Motor neuron (in vitro differentiated cells): ENCODE measurements around the gene SYT7. TPM values are rescaled to one million over a fixed set of nuclear protein-coding genes. Genes with fewer than 3 reads are reported as not detected.

Experiments
- ATAC-seq, 8 experiments: fragments of 200-7000 bp; cut with Tn5 transposase; replicated peaks in 6 of 8; 2 replicates each; pipeline ENCODE4 v1.8.0; 2021; ENCODE audit warnings: mild to moderate bottlenecking in 8 of 8, moderate library complexity in 8 of 8
- H3K27ac ChIP-seq, 2 donors: fragments of 250-450 bp; sonication (Bioruptor Pico); 2 replicates each; pipeline ENCODE4 v1.9.0; 2021; ENCODE audit warnings: antibody characterized with exemption in 2 of 2, mild to moderate bottlenecking in 2 of 2, moderate library complexity in 1 of 2
- H3K4me1 ChIP-seq, 2 donors: fragments of 250-450 bp; sonication (Bioruptor Pico); replicated peaks in 1 of 2; 2 replicates each; pipeline ENCODE4 v1.6.1; 2021; ENCODE audit warnings: antibody characterized with exemption in 2 of 2, mild to moderate bottlenecking in 2 of 2, moderate library complexity in 1 of 2
- H3K4me3 ChIP-seq, 5 donors: fragments of 250-450 bp; sonication (Bioruptor Pico); 2 replicates each; pipeline ENCODE4 v1.9.0; 2021; ENCODE audit warnings: antibody characterized with exemption in 5 of 5, mild to moderate bottlenecking in 5 of 5, moderate library complexity in 4 of 5
- WGBS, 10 experiments: fragments of 450-650 bp; shearing (Covaris generic); methylation state at CpG; one replicate each; pipeline ENCODE4 v1.0.0; 2022; 5-methylcytosine and 5-hydroxymethylcytosine counted together
- in situ Hi-C, 9 experiments: fragments of 400-800 bp; cut with MboI; loops; one replicate each; pipeline ENCODE4 v1.15.0; 2021; ENCODE audit warnings: low sequenced_read_pairs in 9 of 9, low pct_unique_long_range_greater_than_20kb in 2 of 9; ENCODE audit not compliant: unreplicated experiment in 9 of 9
- total RNA-seq, 8 experiments: library from RNA; unstranded; fragments of 300-600 nt; gene quantifications; 2 replicates each; pipeline versions ENCODE4 v1.2.3 to v1.2.4, GENCODE V29; 2022

Gene SYT7
- total RNA-seq, 8 experiments from 2014 or later: 0.27 to 13.6 (median 9.7) TPM

DNA sequence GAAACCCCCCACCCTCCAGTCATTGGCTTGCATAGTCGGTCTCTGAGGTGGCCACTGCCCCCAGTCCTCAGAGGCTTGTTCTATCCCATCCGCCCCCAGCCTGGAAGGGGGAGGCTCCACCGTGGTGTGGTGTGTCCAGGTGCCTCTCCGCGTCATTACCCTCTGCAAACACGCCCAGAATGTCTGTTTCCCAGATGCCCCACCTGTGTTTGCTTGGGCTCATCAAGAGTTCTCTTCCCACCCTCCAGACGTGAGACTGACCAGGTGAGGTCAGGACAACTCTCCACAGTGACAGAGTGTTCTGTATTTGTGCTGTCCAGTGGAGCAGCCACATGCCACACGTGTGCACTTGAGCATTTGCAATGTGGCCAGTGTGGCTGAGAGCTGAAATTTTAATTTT lies 47.5 kb downstream of the SYT7 start:
- 60 to 95% methylated on average over 1 to 3 of the region's 8 CpGs; no CpG with 5 or more reads in 8 of the 10 experiments for WGBS, 10 experiments

DNA sequence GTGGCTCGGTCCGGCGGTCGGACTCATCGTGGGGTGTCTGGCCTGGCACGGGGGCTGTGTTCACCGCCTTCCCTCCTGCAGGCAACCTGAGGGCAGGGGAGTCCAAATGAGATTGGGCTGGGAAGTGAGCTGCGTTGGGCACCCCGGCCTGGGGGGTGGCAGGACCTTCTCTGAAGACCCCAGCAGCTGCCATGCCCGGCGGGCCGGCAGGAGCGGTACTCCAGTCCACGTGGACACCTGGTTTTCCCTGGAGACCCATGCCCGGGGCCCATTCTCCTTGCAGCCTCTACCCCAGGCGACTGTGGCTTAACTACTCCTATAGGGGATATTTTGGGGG lies 47.9 kb downstream of the SYT7 start:
- Histone ChIP-seq H3K4me1 (peaks cover 9 to 11% of the 10 kb centered on the region in 2 donors), H3K4me3 (no peak overlapping the region), H3K27ac (no peak overlapping the region)
- WGBS, 10 experiments: 60 to 90% (median 78%) methylated on average over 1 to 5 of the region's 16 CpGs; no CpG with 5 or more reads in 6 of the 10 experiments
- ATAC-seq: no peak
- in situ Hi-C loops: no loop called here

More for the DNA sequence above, 47.5 kb downstream of the SYT7 start:
- Histone ChIP-seq H3K27ac (no peak overlapping the region), H3K4me3 (no peak overlapping the region), H3K4me1 (peaks cover 9 to 11% of the 10 kb centered on the region in 2 donors)
- ATAC-seq: no peak
- in situ Hi-C loops: no loop called here

DNA sequence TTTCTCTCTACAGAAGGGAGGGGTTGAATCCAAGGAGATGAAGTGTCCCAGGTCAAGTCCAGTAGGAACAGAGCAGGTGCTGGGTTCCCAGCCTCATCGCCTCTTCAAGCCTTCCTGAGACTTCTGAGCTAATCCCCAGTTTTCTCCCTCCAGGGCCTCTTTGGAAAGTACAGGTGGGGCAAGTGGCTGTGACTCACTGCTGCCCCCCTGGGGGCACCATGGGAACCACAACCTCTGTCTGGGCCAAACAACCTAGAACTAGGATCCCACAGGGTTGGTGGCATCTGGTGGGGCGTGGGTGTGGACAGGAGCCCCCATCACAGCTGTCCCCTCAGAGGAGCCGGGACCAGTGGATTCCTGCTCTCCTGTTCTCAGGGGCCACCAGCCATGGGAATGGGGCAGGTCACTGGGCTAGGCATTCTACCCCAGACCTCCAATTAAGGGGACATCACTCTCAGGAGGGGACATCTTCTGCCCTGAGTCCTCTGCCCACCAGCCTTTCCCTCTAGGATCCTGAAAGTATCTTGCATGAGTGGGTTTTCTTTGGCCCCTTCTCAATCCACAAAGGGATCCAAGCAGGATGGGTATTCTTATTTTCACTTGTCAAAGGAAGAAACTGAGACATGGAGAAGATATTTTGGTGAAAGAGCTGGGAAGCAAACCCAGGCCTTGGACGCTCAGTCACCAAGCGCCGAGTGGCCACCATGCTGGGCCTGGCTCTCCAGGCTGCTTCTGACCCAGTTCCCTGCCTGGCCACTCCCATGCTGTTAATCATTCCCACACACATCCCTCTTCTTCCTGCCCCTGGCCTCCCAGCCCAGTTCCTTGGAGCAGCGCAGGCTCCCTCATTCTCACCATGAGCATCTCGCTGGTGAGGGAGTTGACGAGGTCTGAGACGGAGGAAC lies 48.5 kb downstream of the SYT7 start:
- peaks cover 9 to 11% of the 10 kb centered on the region in 2 donors for H3K4me1 ChIP-seq
- 36 to 100% (median 57%) methylated on average over 1 to 3 of the region's 10 CpGs; no CpG with 5 or more reads in 6 of the 10 experiments for WGBS, 10 experiments
- in situ Hi-C loops: no loop called here
- H3K4me3 ChIP-seq: no peak overlapping the region
- ATAC-seq: peak in 7 of 8 experiments; percentile 11 to 75 (median 39)
- H3K27ac ChIP-seq: no peak overlapping the region

DNA sequence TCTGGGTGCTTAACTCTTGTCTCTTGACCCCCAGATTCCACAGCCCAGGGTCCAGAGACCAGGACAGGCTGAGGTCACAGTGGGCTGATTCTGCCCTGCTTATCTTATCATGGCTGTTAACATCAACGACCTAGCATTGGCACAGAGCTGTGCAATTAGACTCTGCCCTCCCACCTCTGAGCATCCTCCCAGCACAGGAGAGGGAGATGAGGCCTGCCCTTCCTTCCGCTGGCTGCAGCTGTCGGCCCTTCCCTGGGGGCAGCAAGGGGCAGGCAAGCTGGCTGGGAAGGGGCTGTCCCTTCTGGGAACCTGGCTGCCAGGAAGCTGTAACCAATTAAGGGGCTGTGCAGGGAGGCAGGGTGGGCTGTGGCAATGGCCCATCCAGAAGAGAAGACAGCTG lies 49.8 kb downstream of the SYT7 start:
- ATAC-seq: peak in 6 of 8 experiments; percentile 56 to 72 (median 64)
- peak overlapping the region; percentile 30 to 60 for H3K27ac ChIP-seq
- in situ Hi-C loops: no loop called here
- H3K4me1 ChIP-seq: peaks cover 11% of the 10 kb centered on the region in 2 donors
- WGBS, 10 experiments: 20 to 80% (median 40%) methylated on average over 1 to 3 of the region's 3 CpGs; no CpG with 5 or more reads in 6 of the 10 experiments
- H3K4me3 ChIP-seq: no peak overlapping the region

DNA sequence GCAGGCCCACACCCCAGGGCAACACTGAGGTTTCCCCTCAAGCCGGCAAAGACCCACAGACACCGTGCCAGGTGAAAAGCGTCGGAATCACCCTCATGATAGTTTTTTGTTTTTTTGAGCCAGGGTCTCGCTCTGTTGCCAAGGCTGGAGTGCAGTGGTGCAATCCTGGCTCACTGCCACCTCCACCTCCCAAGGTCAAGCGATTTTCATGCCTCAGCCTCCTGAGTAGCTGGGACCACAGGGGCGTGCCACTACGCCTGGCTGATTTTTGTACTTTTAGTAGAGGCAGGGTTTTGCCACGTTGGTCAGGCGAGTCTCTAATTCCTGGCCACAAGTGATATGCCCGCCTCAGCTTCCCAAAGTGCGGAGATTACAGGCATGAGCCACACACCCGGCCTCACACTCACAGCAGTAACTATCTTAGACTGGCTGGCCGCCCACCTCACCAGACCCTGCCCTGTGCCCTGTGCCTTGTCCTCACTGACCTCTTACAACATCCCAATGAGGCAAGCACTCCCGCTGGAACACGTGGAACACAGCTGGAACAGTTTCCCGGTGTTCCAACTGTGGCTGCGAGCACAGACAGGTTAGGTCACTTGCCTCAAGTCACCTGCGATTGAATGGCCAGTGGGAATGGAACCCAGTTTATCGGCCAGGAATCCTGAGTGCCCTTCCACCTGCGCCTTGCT lies 51.2 kb downstream of the SYT7 start:
- 13 to 100% (median 93%) methylated on average over 1 to 7 of the region's 21 CpGs; no CpG with 5 or more reads in 1 of the 10 experiments for WGBS, 10 experiments
- no peak for ATAC-seq
- in situ Hi-C loops: no loop called here
- Histone ChIP-seq H3K27ac (no peak overlapping the region), H3K4me3 (no peak overlapping the region), H3K4me1 (peaks cover 11% of the 10 kb centered on the region in 2 donors)

GRCh38 chr11:61528114-61528513 lies 52.8 kb downstream of the SYT7 start:
- no peak overlapping the region for H3K27ac ChIP-seq
- H3K4me3 ChIP-seq: no peak overlapping the region
- peaks cover 11% of the 10 kb centered on the region in 2 donors for H3K4me1 ChIP-seq
- 71% methylated on average over 1 of the region's 14 CpGs; no CpG with 5 or more reads in 9 of the 10 experiments for WGBS, 10 experiments
- no peak for ATAC-seq
- in situ Hi-C loops: no loop called here

GRCh38 chr11:61526956-61527731 lies 53.7 kb downstream of the SYT7 start:
- Histone ChIP-seq H3K4me3 (no peak overlapping the region), H3K27ac (no peak overlapping the region), H3K4me1 (peaks cover 9 to 11% of the 10 kb centered on the region in 2 donors)
- 52 to 100% (median 82%) methylated on average over 2 to 15 of the region's 20 CpGs; no CpG with 5 or more reads in 2 of the 10 experiments for WGBS, 10 experiments
- no peak for ATAC-seq
- in situ Hi-C loops: no loop called here

DNA sequence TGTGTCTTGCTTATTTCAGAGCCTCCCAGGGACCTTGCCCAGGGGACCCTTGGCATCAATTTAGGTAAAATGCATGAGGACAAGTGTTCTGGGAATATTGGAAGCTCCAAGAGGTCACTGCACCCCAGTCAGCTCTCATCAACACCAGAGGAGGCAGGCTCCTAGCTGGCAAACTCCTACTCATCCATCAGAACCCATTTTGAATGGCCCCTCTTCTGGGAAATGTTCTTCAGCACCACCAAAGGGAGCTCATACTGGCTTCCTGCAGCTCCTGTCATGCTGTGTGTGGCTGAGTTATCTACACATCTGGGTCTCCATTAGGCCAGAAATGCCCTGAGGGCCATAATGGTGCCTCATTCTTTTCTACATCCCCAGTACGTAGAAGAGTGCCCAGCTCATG lies 54.6 kb downstream of the SYT7 start:
- in situ Hi-C loops: no loop called here
- H3K27ac ChIP-seq: no peak overlapping the region
- ATAC-seq: no peak
- H3K4me3 ChIP-seq: no peak overlapping the region
- H3K4me1 ChIP-seq: peaks cover 6 to 8% of the 10 kb centered on the region in 2 donors
- WGBS, 10 experiments: 83 to 100% (median 100%) methylated on average over 1 of the region's 1 CpG; no CpG with 5 or more reads in 6 of the 10 experiments

DNA sequence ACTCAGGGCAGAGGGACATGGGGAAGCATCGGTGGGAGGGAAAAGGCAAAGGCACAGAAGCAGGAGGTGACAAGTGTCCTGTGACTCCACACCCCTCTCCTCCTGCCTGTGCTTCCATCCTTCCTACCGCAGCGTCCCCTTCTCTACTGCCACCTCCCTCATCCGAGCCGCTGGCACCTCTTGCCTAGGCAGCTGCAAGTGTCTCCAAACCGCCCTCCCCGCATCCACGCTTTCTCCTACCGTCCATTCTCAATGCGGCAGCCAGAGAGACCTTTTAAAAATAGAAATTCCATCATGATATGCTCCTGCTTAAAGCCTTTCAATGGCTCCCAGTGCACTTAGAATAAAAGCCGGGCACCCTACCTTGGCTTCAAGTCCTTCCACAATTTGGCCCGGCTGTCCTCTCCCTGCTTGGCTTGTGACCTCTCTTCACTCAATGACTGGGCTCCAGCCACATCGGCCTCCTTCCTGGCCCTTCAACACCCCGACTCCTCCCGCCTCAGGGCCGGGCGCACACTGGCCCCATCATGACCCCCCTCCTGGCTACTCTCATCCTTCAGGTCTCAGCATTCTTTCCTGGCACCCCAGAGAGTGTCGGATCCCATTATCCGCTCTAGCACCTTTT lies 55.8 kb downstream of the SYT7 start:
- no peak overlapping the region for H3K4me3 ChIP-seq
- H3K4me1 ChIP-seq: peaks cover 0 to 2% of the 10 kb centered on the region in 2 donors
- no peak overlapping the region for H3K27ac ChIP-seq
- no peak for ATAC-seq
- 40 to 100% (median 91%) methylated on average over 1 to 12 of the region's 19 CpGs; no CpG with 5 or more reads in 2 of the 10 experiments for WGBS, 10 experiments
- in situ Hi-C loops: no loop called here

- ATAC-seq: no peak
- in situ Hi-C loops: no loop called here
- 63 to 100% (median 80%) methylated on average over 1 to 8 of the region's 12 CpGs; no CpG with 5 or more reads in 4 of the 10 experiments for WGBS, 10 experiments
- Histone ChIP-seq H3K4me3 (no peak overlapping the region), H3K4me1 (peaks cover 0 to 2% of the 10 kb centered on the region in 2 donors), H3K27ac (no peak overlapping the region)
These were observed 56.4 kb downstream of the SYT7 start for GRCh38 chr11:61524446-61524845.

- H3K27ac ChIP-seq: no peak overlapping the region
- in situ Hi-C loops: no loop called here
- WGBS, 10 experiments: 71 to 100% (median 93%) methylated on average over 2 to 8 of the region's 15 CpGs; no CpG with 5 or more reads in 5 of the 10 experiments
- no peak for ATAC-seq
- no peak overlapping the region for H3K4me3 ChIP-seq
- H3K4me1 ChIP-seq: peaks cover 3 to 6% of the 10 kb centered on the region in 2 donors
These were observed 58.0 kb downstream of the SYT7 start for GRCh38 chr11:61522881-61523280.

DNA sequence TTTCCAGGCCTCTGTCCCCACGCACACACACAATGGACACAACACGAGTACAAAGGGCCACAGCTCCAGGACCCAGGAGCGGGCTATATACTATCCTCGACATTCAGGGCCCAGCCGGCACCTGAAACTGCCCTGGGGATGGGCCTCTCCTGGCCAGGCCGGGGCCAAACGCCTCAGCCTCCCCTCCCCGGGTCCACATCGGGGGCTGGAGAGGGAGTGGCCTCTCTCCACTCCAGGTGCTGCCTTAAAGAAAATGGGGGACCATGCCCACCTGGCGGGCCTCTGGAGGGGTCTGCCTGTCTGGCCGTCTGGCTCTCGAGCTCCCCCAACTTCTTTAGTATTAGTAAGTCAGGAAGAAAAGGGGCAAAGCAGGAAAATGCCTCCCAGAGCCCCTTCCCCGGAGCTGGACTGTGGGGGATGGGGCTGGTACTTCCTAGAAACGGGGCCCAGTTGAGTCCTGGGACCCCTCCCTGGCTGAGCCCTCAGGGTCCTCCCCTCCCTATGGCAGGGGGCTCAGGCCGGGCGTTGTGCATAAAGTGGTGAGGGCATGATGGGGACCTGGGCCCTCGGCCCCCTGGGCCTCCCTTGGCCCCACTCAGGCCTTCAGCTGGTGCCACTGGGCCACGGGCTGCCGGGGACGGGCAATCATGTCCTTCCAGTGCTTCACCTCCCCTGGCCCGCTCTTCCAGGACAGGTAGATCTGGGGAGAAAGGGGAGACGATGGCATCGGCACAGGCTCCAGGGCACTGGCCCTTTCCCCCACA lies 62.7 kb downstream of the SYT7 start:
- in situ Hi-C loops: no loop called here
- peaks cover 12 to 27% of the 10 kb centered on the region in 2 donors for H3K4me1 ChIP-seq
- H3K4me3 ChIP-seq: no peak overlapping the region
- H3K27ac ChIP-seq: no peak overlapping the region
- peak in 1 of 8 experiments; percentile 4 for ATAC-seq
- 60 to 100% (median 78%) methylated on average over 1 to 4 of the region's 23 CpGs; no CpG with 5 or more reads in 6 of the 10 experiments for WGBS, 10 experiments
